Measurements from ENCODE around the gene VWA3B.

GRCh38 chr2:98110741-98111140 lies 23.8 kb downstream of the VWA3B start:
- TF ChIP-seq EZH2 (IDR thresholded peaks at IDR 0.05; ENCODE audit: insufficient read depth, poor library complexity, severe bottlenecking), result no peak
- TF ChIP-seq EZH2phosphoT487 (IDR thresholded peaks at IDR 0.05; ENCODE audit: insufficient read depth, low read depth), result no peak
